Spleen (tissue), 7 donors: Measurements from ENCODE around the gene CPSF7.
"Not testable (repeated sequence)": the region's sequence is repeated elsewhere in the genome, so short reads cannot be mapped to it uniquely, and the experiment has no call there.

ENCODE experiments used
- POLR2A ChIP-seq, 3 donors: fragments of 450-650 bp; IDR thresholded peaks; one replicate each; pipeline ENCODE4 v1.5.1; 2017; ENCODE audit warnings: antibody characterized with exemption in 3 of 3, mild to moderate bottlenecking in 1 of 3
- TF ChIP-seq, protein P1 (sequence below), 11 experiments: fragments of 200-600 bp in 7 of 11; fragments of 450-650 bp in 4 of 11; sonication (generic) in 4 of 11; IDR thresholded peaks in 8 of 11; conservative IDR thresholded peaks in 3 of 11; 1 replicate in 7 of 11; 2 replicates in 4 of 11; pipeline versions ENCODE4 v1.4.0 to v1.8.0; 2016 to 2021; ENCODE audit warnings: antibody characterized with exemption in 11 of 11, inconsistent platforms in 4 of 11, mild to moderate bottlenecking in 1 of 11
- donor health status: DM: no; HTN: no; CAD: no; lungs with moderate emphysema.
- donor health status: DM: no; HTN: no; CAD: no.
- donor health status: DM: no; HTN: no; CAD: no.

DNA sequence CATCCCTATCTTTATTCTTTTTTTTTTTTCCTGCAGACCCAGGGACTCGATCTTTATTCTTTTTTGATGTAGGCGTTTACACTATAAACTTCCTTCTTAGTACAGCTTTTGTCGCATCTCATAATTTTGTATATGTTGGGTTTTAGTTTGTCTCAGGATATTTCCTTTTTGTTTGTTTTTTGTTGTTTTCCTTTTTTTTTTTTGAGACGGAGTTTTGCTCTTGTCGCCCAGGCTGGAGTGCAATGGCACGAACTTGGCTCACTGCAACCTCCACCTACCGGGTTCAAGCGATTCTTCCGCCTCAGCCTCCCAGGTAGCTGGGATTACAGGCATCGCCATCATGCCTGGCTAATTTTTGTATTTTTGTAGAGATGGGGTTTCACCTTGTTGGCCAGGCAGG is 1.1 kb upstream of the CPSF7 start:
- TF ChIP-seq, protein P1, sequence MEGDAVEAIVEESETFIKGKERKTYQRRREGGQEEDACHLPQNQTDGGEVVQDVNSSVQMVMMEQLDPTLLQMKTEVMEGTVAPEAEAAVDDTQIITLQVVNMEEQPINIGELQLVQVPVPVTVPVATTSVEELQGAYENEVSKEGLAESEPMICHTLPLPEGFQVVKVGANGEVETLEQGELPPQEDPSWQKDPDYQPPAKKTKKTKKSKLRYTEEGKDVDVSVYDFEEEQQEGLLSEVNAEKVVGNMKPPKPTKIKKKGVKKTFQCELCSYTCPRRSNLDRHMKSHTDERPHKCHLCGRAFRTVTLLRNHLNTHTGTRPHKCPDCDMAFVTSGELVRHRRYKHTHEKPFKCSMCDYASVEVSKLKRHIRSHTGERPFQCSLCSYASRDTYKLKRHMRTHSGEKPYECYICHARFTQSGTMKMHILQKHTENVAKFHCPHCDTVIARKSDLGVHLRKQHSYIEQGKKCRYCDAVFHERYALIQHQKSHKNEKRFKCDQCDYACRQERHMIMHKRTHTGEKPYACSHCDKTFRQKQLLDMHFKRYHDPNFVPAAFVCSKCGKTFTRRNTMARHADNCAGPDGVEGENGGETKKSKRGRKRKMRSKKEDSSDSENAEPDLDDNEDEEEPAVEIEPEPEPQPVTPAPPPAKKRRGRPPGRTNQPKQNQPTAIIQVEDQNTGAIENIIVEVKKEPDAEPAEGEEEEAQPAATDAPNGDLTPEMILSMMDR (IDR thresholded peaks at IDR 0.05 in 8 of 11, conservative IDR thresholded peaks at IDR 0.05 in 3 of 11): not testable (repeated sequence)
- not testable (repeated sequence) for TF ChIP-seq POLR2A (IDR thresholded peaks at IDR 0.05)
